ENCODE measurements around the gene BSG.

Gene BSG

GRCh38 chr19:570937-571565, 1.3 kb upstream of the BSG start (continued):
- TF ChIP-seq, protein P1, sequence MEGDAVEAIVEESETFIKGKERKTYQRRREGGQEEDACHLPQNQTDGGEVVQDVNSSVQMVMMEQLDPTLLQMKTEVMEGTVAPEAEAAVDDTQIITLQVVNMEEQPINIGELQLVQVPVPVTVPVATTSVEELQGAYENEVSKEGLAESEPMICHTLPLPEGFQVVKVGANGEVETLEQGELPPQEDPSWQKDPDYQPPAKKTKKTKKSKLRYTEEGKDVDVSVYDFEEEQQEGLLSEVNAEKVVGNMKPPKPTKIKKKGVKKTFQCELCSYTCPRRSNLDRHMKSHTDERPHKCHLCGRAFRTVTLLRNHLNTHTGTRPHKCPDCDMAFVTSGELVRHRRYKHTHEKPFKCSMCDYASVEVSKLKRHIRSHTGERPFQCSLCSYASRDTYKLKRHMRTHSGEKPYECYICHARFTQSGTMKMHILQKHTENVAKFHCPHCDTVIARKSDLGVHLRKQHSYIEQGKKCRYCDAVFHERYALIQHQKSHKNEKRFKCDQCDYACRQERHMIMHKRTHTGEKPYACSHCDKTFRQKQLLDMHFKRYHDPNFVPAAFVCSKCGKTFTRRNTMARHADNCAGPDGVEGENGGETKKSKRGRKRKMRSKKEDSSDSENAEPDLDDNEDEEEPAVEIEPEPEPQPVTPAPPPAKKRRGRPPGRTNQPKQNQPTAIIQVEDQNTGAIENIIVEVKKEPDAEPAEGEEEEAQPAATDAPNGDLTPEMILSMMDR (tag by site-specific recombination; IDR thresholded peaks at IDR 0.05) = no peak
- TF ChIP-seq ZNF223 (tag by site-specific recombination; IDR thresholded peaks at IDR 0.05) = no peak
- peak; percentile 52; the same call in 1 of the 2 replicates for TF ChIP-seq ZBTB20 (tag by site-specific recombination; IDR thresholded peaks at IDR 0.05)
- no peak for TF ChIP-seq ZNF830 (tag by site-specific recombination; IDR thresholded peaks at IDR 0.05; ENCODE audit: low read depth)
- no peak for TF ChIP-seq ZNF433 (tag by site-specific recombination; IDR thresholded peaks at IDR 0.05; ENCODE audit: low read depth)
- TF ChIP-seq ZFP69B (tag by site-specific recombination; IDR thresholded peaks at IDR 0.05) = no peak
- TF ChIP-seq ZNF426 (tag by site-specific recombination; IDR thresholded peaks at IDR 0.05) = no peak
- TF ChIP-seq ZNF274 (IDR thresholded peaks at IDR 0.05; ENCODE audit: low read length) = no peak
- TF ChIP-seq ZNF274 (tag by site-specific recombination; IDR thresholded peaks at IDR 0.05; ENCODE audit: borderline replicate concordance) = no peak
- TF ChIP-seq ZNF473 (tag by site-specific recombination; IDR thresholded peaks at IDR 0.05) = no peak
- no peak for TF ChIP-seq YY2 (tag by site-specific recombination; IDR thresholded peaks at IDR 0.05)
- no peak; the same call in 1 of the 2 replicates for TF ChIP-seq ZBTB7A (tag by site-specific recombination; IDR thresholded peaks at IDR 0.05; ENCODE audit: low read depth)
- TF ChIP-seq KLF7 (tag by site-specific recombination; IDR thresholded peaks at IDR 0.05; ENCODE audit: borderline replicate concordance) = no peak
- TF ChIP-seq ZNF843 (tag by site-specific recombination; IDR thresholded peaks at IDR 0.05) = 0 out of 2 replicates have a peak, but pooled peaks have one; percentile 9
- no peak for TF ChIP-seq ZNF140 (tag by site-specific recombination; IDR thresholded peaks at IDR 0.05)
- TF ChIP-seq MYNN (tag by site-specific recombination; IDR thresholded peaks at IDR 0.05; ENCODE audit: borderline replicate concordance) = no peak
- 0 out of 2 replicates have a peak, but pooled peaks have one; percentile 43 for TF ChIP-seq SCRT2 (tag by site-specific recombination; IDR thresholded peaks at IDR 0.05)
- TF ChIP-seq SETDB1 (IDR thresholded peaks at IDR 0.05; ENCODE audit: insufficient read length, low read length) = no peak
- TF ChIP-seq, protein P2, sequence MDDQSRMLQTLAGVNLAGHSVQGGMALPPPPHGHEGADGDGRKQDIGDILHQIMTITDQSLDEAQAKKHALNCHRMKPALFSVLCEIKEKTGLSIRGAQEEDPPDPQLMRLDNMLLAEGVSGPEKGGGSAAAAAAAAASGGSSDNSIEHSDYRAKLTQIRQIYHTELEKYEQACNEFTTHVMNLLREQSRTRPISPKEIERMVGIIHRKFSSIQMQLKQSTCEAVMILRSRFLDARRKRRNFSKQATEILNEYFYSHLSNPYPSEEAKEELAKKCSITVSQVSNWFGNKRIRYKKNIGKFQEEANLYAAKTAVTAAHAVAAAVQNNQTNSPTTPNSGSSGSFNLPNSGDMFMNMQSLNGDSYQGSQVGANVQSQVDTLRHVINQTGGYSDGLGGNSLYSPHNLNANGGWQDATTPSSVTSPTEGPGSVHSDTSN (CRISPR knock-in tag; IDR thresholded peaks at IDR 0.05) = no peak
- no peak for TF ChIP-seq ZNF174 (tag by site-specific recombination; IDR thresholded peaks at IDR 0.05)
- TF ChIP-seq ZNF548 (tag by site-specific recombination; IDR thresholded peaks at IDR 0.05) = no peak
- no peak for TF ChIP-seq ZNF623 (tag by site-specific recombination; IDR thresholded peaks at IDR 0.05)
- no peak for TF ChIP-seq BCL11A (tag by site-specific recombination; IDR thresholded peaks at IDR 0.05; ENCODE audit: low read depth)
- no peak for TF ChIP-seq ZNF677 (tag by site-specific recombination; IDR thresholded peaks at IDR 0.05)
- no peak for TF ChIP-seq ZNF248 (tag by site-specific recombination; IDR thresholded peaks at IDR 0.05)
- TF ChIP-seq, protein P3, sequence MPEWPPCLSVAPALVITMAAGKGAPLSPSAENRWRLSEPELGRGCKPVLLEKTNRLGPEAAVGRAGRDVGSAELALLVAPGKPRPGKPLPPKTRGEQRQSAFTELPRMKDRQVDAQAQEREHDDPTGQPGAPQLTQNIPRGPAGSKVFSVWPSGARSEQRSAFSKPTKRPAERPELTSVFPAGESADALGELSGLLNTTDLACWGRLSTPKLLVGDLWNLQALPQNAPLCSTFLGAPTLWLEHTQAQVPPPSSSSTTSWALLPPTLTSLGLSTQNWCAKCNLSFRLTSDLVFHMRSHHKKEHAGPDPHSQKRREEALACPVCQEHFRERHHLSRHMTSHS (tag by site-specific recombination; IDR thresholded peaks at IDR 0.05) = no peak
- TF ChIP-seq WT1 (tag by site-specific recombination; IDR thresholded peaks at IDR 0.05) = no peak
- no peak for TF ChIP-seq TCF7L2 (IDR thresholded peaks at IDR 0.05; ENCODE audit: borderline replicate concordance, low read depth, low read length)
- TF ChIP-seq ZNF621 (tag by site-specific recombination; IDR thresholded peaks at IDR 0.05) = no peak
- TF ChIP-seq ZNF423 (tag by site-specific recombination; IDR thresholded peaks at IDR 0.05) = no peak
- no peak for TF ChIP-seq ZNF510 (tag by site-specific recombination; IDR thresholded peaks at IDR 0.05; ENCODE audit: insufficient replicate concordance)
- no peak for TF ChIP-seq BCL11B (tag by site-specific recombination; IDR thresholded peaks at IDR 0.05; ENCODE audit: low read depth)
- TF ChIP-seq MZF1 (tag by site-specific recombination; IDR thresholded peaks at IDR 0.05; ENCODE audit: borderline replicate concordance) = no peak
- no peak for TF ChIP-seq HOXC10 (CRISPR knock-in tag; IDR thresholded peaks at IDR 0.05)
- TF ChIP-seq ZNF24 (tag by site-specific recombination; IDR thresholded peaks at IDR 0.05) = peak; percentile 33; the same call in 1 of the 2 replicates
- TF ChIP-seq ZNF133 (tag by site-specific recombination; IDR thresholded peaks at IDR 0.05) = no peak
- TF ChIP-seq, protein P4, sequence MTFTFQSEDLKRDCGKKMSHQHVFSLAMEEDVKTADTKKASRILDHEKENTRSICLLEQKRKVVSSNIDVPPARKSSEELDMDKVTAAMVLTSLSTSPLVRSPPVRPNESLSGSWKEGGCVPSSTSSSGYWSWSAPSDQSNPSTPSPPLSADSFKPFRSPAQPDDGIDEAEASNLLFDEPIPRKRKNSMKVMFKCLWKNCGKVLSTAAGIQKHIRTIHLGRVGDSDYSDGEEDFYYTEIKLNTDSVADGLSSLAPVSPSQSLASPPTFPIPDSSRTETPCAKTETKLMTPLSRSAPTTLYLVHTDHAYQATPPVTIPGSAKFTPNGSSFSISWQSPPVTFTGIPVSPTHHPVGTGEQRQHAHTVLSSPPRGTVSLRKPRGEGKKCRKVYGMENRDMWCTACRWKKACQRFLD (tag by site-specific recombination; IDR thresholded peaks at IDR 0.05) = no peak
